ENCODE results near the gene BATF.

The BATF gene

GRCh38 chr14:75540479-75540851, 18.2 kb downstream of the BATF start:
- TF ChIP-seq CTCF (IDR thresholded peaks at IDR 0.05; ENCODE audit: borderline replicate concordance, insufficient read depth, low read depth, low read length), result no peak
- H3K4me3 ChIP-seq (ENCODE audit: low read depth, low read length), result no peak overlapping the region

GRCh38 chr14:75542588-75543091, 20.4 kb downstream of the BATF start:
- H3K4me3 ChIP-seq (ENCODE audit: low read depth, low read length), result peak overlapping the region; percentile 19
- no peak for TF ChIP-seq CTCF (IDR thresholded peaks at IDR 0.05; ENCODE audit: borderline replicate concordance, insufficient read depth, low read depth, low read length)

- peak overlapping the region; percentile 19 for H3K4me3 ChIP-seq (ENCODE audit: low read depth, low read length)
- TF ChIP-seq CTCF (IDR thresholded peaks at IDR 0.05; ENCODE audit: borderline replicate concordance, insufficient read depth, low read depth, low read length), result no peak
Observed at GRCh38 chr14:75543253-75543652, 21.0 kb downstream of the BATF start.

GRCh38 chr14:75543786-75544185, 21.5 kb downstream of the BATF start:
- H3K4me3 ChIP-seq (ENCODE audit: low read depth, low read length), result no peak overlapping the region
- TF ChIP-seq CTCF (IDR thresholded peaks at IDR 0.05; ENCODE audit: borderline replicate concordance, insufficient read depth, low read depth, low read length), result no peak

- no peak overlapping the region for H3K4me3 ChIP-seq (ENCODE audit: low read depth, low read length)
- no peak for TF ChIP-seq CTCF (IDR thresholded peaks at IDR 0.05; ENCODE audit: borderline replicate concordance, insufficient read depth, low read depth, low read length)
Observed at GRCh38 chr14:75545907-75546306, 23.6 kb downstream of the BATF start.

GRCh38 chr14:75547552-75548250, 25.4 kb downstream of the BATF start:
- no peak for TF ChIP-seq CTCF (IDR thresholded peaks at IDR 0.05; ENCODE audit: borderline replicate concordance, insufficient read depth, low read depth, low read length)
- H3K4me3 ChIP-seq (ENCODE audit: low read depth, low read length), result no peak overlapping the region

GRCh38 chr14:75548544-75548943, 26.3 kb downstream of the BATF start:
- no peak for TF ChIP-seq CTCF (IDR thresholded peaks at IDR 0.05; ENCODE audit: borderline replicate concordance, insufficient read depth, low read depth, low read length)
- H3K4me3 ChIP-seq (ENCODE audit: low read depth, low read length), result no peak overlapping the region

All from GM12875 (cell line).